ENCODE measurements around the gene FAM210A.

DNA sequence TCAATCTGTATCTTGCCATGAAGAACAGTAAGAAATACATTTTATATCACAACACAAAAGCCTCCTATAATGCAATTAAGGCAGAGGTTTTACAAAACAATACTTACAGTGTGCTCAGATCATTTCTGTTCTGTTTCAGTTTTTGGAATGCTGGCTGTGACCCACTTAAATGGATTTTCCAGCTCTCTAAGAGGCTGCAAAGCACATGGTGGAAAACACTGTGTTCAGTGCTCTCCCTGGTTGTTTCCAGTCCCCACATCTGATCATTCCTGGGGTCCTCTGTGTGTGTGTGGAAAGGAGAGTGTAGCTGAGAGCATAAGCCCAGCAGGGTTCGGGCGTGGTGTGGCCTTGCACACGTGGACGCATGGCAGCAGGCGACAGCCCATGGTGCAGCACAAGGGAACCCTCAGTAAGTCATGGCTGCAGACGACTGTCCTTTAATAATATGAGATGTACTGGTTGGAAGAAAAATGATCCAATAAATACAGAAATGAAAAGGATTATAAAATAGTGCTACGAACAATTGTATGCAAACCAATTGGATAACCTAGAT, 95.6 kb downstream of the FAM210A start:
- no peak for TF ChIP-seq POLR2A (IDR thresholded peaks at IDR 0.05)
- TF ChIP-seq, protein P1, sequence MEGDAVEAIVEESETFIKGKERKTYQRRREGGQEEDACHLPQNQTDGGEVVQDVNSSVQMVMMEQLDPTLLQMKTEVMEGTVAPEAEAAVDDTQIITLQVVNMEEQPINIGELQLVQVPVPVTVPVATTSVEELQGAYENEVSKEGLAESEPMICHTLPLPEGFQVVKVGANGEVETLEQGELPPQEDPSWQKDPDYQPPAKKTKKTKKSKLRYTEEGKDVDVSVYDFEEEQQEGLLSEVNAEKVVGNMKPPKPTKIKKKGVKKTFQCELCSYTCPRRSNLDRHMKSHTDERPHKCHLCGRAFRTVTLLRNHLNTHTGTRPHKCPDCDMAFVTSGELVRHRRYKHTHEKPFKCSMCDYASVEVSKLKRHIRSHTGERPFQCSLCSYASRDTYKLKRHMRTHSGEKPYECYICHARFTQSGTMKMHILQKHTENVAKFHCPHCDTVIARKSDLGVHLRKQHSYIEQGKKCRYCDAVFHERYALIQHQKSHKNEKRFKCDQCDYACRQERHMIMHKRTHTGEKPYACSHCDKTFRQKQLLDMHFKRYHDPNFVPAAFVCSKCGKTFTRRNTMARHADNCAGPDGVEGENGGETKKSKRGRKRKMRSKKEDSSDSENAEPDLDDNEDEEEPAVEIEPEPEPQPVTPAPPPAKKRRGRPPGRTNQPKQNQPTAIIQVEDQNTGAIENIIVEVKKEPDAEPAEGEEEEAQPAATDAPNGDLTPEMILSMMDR (IDR thresholded peaks at IDR 0.05), result no peak

All from stomach (tissue), 4 donors.